ENCODE measurements around the gene PLD4. TPM values are rescaled to one million over a fixed set of nuclear protein-coding genes. Genes with fewer than 3 reads are reported as not detected.
"Not testable (repeated sequence)": the region's sequence is repeated elsewhere in the genome, so short reads cannot be mapped to it uniquely, and the experiment has no call there.

PLD4 gene
- total and polyA plus RNA-seq, 9 of the 15 experiments (the other 6 are each of a cell fraction or from before 2014, with no cell fraction given), result 0.18 to 0.24 TPM; not detected in 7

GRCh38 chr14:104943216-104944015 lies 18.7 kb downstream of the PLD4 start:
- ATAC-seq; H3K79me2 ChIP-seq (ENCODE audit: control insufficient read depth, insufficient read depth, low read length); H4K20me1 ChIP-seq (replicated peaks; ENCODE audit: control insufficient read depth, insufficient read depth, low read length); FAIRE-seq; BruUV-seq (replicated peaks); DNase-seq (ENCODE audit: extremely low read depth in 1 of 4, low spot score in 3 of 4); H3K9me1 ChIP-seq (ENCODE audit: control insufficient read depth, insufficient read depth, low read length); in situ Hi-C loops (cut with MboI); H2AFZ ChIP-seq (ENCODE audit: low read depth, low read length); H3K4me2 ChIP-seq (ENCODE audit: insufficient read depth, low read length); intact Hi-C loops (cut with micrococcal nuclease); CTCF ChIA-PET (ENCODE audit: low intra/inter-chr PET ratio); H3K36me3 ChIP-seq (ENCODE audit: control insufficient read depth, insufficient read depth, low read length); H3K9ac ChIP-seq (ENCODE audit: insufficient read depth in 1 of 2, low read depth in 2 of 2, low read length in 2 of 2); H3K27ac ChIP-seq (ENCODE audit: extremely low read depth, low read depth, low read length); POLR2A ChIA-PET; H3K4me3 ChIP-seq; H3K9me3 ChIP-seq (replicated peaks; ENCODE audit: control insufficient read depth, insufficient read depth, low read depth, low read length); H3K4me1 ChIP-seq (replicated peaks in 1 of 2; ENCODE audit: control insufficient read depth in 2 of 2, insufficient read depth in 2 of 2, low read length in 2 of 2): not testable (repeated sequence)
- H3K27me3 ChIP-seq (ENCODE audit: control insufficient read depth in 2 of 2, insufficient read depth in 2 of 2, low read length in 2 of 2), result peaks cover 7 to 55% of the 10 kb centered on the region in 2 experiments; a peak in 4 of 5 replicates
- WGBS (ENCODE audit: insufficient coverage, low coverage, missing lambda C conversion rate), result 8% methylated on average over 24 of the region's 29 CpGs

- in situ Hi-C loops (cut with MboI); ATAC-seq; intact Hi-C loops (cut with micrococcal nuclease); H3K36me3 ChIP-seq (ENCODE audit: control insufficient read depth, insufficient read depth, low read length); H3K9me1 ChIP-seq (ENCODE audit: control insufficient read depth, insufficient read depth, low read length); H3K4me2 ChIP-seq (ENCODE audit: insufficient read depth, low read length); H3K4me1 ChIP-seq (replicated peaks in 1 of 2; ENCODE audit: control insufficient read depth in 2 of 2, insufficient read depth in 2 of 2, low read length in 2 of 2); H3K9me3 ChIP-seq (replicated peaks; ENCODE audit: control insufficient read depth, insufficient read depth, low read depth, low read length); DNase-seq (ENCODE audit: extremely low read depth in 1 of 4, low spot score in 3 of 4); H3K9ac ChIP-seq (ENCODE audit: insufficient read depth in 1 of 2, low read depth in 2 of 2, low read length in 2 of 2); H3K79me2 ChIP-seq (ENCODE audit: control insufficient read depth, insufficient read depth, low read length); CTCF ChIA-PET (ENCODE audit: low intra/inter-chr PET ratio); H2AFZ ChIP-seq (ENCODE audit: low read depth, low read length); BruUV-seq (replicated peaks); FAIRE-seq; H3K27ac ChIP-seq (ENCODE audit: extremely low read depth, low read depth, low read length); H3K4me3 ChIP-seq; H4K20me1 ChIP-seq (replicated peaks; ENCODE audit: control insufficient read depth, insufficient read depth, low read length): not testable (repeated sequence)
- POLR2A ChIA-PET, result interaction anchor here (1.2 kb wide), 1 partner anchor 9 kb away, joined by 3 read pairs; no protein-coding TSS in a partner anchor
- WGBS (ENCODE audit: insufficient coverage, low coverage, missing lambda C conversion rate), result 3% methylated on average over 5 of the region's 6 CpGs
- peaks cover 7 to 51% of the 10 kb centered on the region in 2 experiments; a peak in 4 of 5 replicates for H3K27me3 ChIP-seq (ENCODE audit: control insufficient read depth in 2 of 2, insufficient read depth in 2 of 2, low read length in 2 of 2)
Measured at GRCh38 chr14:104944016-104944308, 19.3 kb downstream of the PLD4 start.

- not testable (repeated sequence) for H3K36me3 ChIP-seq (ENCODE audit: control insufficient read depth, insufficient read depth, low read length)
Measured at GRCh38 chr14:104944436-104945205, 19.9 kb downstream of the PLD4 start.

More at GRCh38 chr14:104944436-104945205, 19.9 kb downstream of the PLD4 start:
- CTCF ChIA-PET (ENCODE audit: low intra/inter-chr PET ratio); H3K4me3 ChIP-seq; H3K4me2 ChIP-seq (ENCODE audit: insufficient read depth, low read length); H2AFZ ChIP-seq (ENCODE audit: low read depth, low read length); H3K27ac ChIP-seq (ENCODE audit: extremely low read depth, low read depth, low read length); H4K20me1 ChIP-seq (replicated peaks; ENCODE audit: control insufficient read depth, insufficient read depth, low read length); FAIRE-seq; H3K4me1 ChIP-seq (replicated peaks in 1 of 2; ENCODE audit: control insufficient read depth in 2 of 2, insufficient read depth in 2 of 2, low read length in 2 of 2); H3K9me3 ChIP-seq (replicated peaks; ENCODE audit: control insufficient read depth, insufficient read depth, low read depth, low read length); ATAC-seq; in situ Hi-C loops (cut with MboI); H3K9ac ChIP-seq (ENCODE audit: insufficient read depth in 1 of 2, low read depth in 2 of 2, low read length in 2 of 2); H3K9me1 ChIP-seq (ENCODE audit: control insufficient read depth, insufficient read depth, low read length); DNase-seq (ENCODE audit: extremely low read depth in 1 of 4, low spot score in 3 of 4); H3K79me2 ChIP-seq (ENCODE audit: control insufficient read depth, insufficient read depth, low read length); intact Hi-C loops (cut with micrococcal nuclease); BruUV-seq (replicated peaks): not testable (repeated sequence)
- H3K27me3 ChIP-seq (ENCODE audit: control insufficient read depth in 2 of 2, insufficient read depth in 2 of 2, low read length in 2 of 2), result peaks cover 2 to 44% of the 10 kb centered on the region in 2 experiments; a peak in 4 of 5 replicates
- 3% methylated on average over 20 of the region's 29 CpGs for WGBS (ENCODE audit: insufficient coverage, low coverage, missing lambda C conversion rate)
- POLR2A ChIA-PET, result interaction anchor here (1.2 kb wide), 1 partner anchor 10 kb away, joined by 3 read pairs; no protein-coding TSS in a partner anchor
